ENCODE data around the gene RBM26. TPM values are rescaled to one million over a fixed set of nuclear protein-coding genes. Genes with fewer than 3 reads are reported as not detected.

RBM26 gene
- total RNA-seq, 4 donors from 2014 or later: 16.0 to 42.3 (median 25.4) TPM

- intact Hi-C loops (cut with DNase I): no loop called here
- Histone ChIP-seq H3K4me1 (peaks cover 7 to 34% (median 12%) of the 10 kb centered on the region in 3 donors), H3K9me3 (peaks cover 0 to 10% (median 5%) of the 10 kb centered on the region in 3 donors), H3K27me3 (no peaks in the 10 kb centered on the region), H3K36me3 (peaks cover 0 to 46% (median 4%) of the 10 kb centered on the region in 3 donors), H3K27ac (no peak overlapping the region), H3K4me3 (peak overlapping the region in 1 of 4 donors; percentile 38)
- TF ChIP-seq CTCF (IDR thresholded peaks at IDR 0.05) (no peak), POLR2A (IDR thresholded peaks at IDR 0.05) (no peak)
- DNase-seq: no peak
- WGBS, 2 donors: 76 to 78% methylated on average over 6 of the region's 6 CpGs
Measured at GRCh38 chr13:79392882-79393563, 13.0 kb downstream of the RBM26 start.

GRCh38 chr13:79389026-79389425 is 17.0 kb downstream of the RBM26 start:
- WGBS, 2 donors: 84 to 86% methylated on average over 1 of the region's 1 CpG
- peaks cover 0 to 18% (median 0%) of the 10 kb centered on the region in 3 donors for H3K36me3 ChIP-seq
- intact Hi-C loops (cut with DNase I): no loop called here
- H3K4me1 ChIP-seq: peaks cover 7 to 49% (median 12%) of the 10 kb centered on the region in 3 donors
- TF ChIP-seq POLR2A (IDR thresholded peaks at IDR 0.05): no peak
- no peak for TF ChIP-seq CTCF (IDR thresholded peaks at IDR 0.05)
- H3K27ac ChIP-seq: no peak overlapping the region
- H3K27me3 ChIP-seq: no peaks in the 10 kb centered on the region
- DNase-seq: no peak
- H3K4me3 ChIP-seq: no peak overlapping the region
- no peaks in the 10 kb centered on the region for H3K9me3 ChIP-seq

GRCh38 chr13:79387853-79388252 is 18.2 kb downstream of the RBM26 start:
- Histone ChIP-seq H3K36me3 (peaks cover 0 to 14% (median 0%) of the 10 kb centered on the region in 3 donors), H3K4me1 (peaks cover 0 to 44% (median 3%) of the 10 kb centered on the region in 3 donors), H3K4me3 (no peak overlapping the region), H3K27ac (no peak overlapping the region), H3K27me3 (no peaks in the 10 kb centered on the region), H3K9me3 (no peaks in the 10 kb centered on the region)
- WGBS, 2 donors: 69 to 93% methylated on average over 4 of the region's 4 CpGs
- TF ChIP-seq CTCF (IDR thresholded peaks at IDR 0.05) (no peak), POLR2A (IDR thresholded peaks at IDR 0.05) (no peak)
- DNase-seq: no peak
- intact Hi-C loops (cut with DNase I): no loop called here

GRCh38 chr13:79386125-79386826 is 19.8 kb downstream of the RBM26 start:
- no peaks in the 10 kb centered on the region for H3K27me3 ChIP-seq
- no peaks in the 10 kb centered on the region for H3K9me3 ChIP-seq
- no peak overlapping the region for H3K27ac ChIP-seq
- H3K36me3 ChIP-seq: peaks cover 0 to 12% (median 0%) of the 10 kb centered on the region in 3 donors
- 72 to 76% methylated on average over 1 of the region's 1 CpG for WGBS, 2 donors
- intact Hi-C loops (cut with DNase I): no loop called here
- peaks cover 0 to 48% (median 10%) of the 10 kb centered on the region in 3 donors for H3K4me1 ChIP-seq
- TF ChIP-seq POLR2A (IDR thresholded peaks at IDR 0.05) (no peak), CTCF (IDR thresholded peaks at IDR 0.05) (no peak)
- H3K4me3 ChIP-seq: no peak overlapping the region
- no peak for DNase-seq

- TF ChIP-seq CTCF (IDR thresholded peaks at IDR 0.05): no peak
- no peak for TF ChIP-seq POLR2A (IDR thresholded peaks at IDR 0.05)
- peaks cover 0 to 8% (median 0%) of the 10 kb centered on the region in 3 donors for H3K36me3 ChIP-seq
- WGBS, 2 donors: 13 to 25% methylated on average over 1 of the region's 1 CpG
- no peaks in the 10 kb centered on the region for H3K27me3 ChIP-seq
- no peaks in the 10 kb centered on the region for H3K9me3 ChIP-seq
- peaks cover 0 to 48% (median 10%) of the 10 kb centered on the region in 3 donors for H3K4me1 ChIP-seq
- intact Hi-C loops (cut with DNase I): no loop called here
- H3K27ac ChIP-seq: no peak overlapping the region
- H3K4me3 ChIP-seq: no peak overlapping the region
- DNase-seq: no peak
Measured at GRCh38 chr13:79385694-79386093, 20.4 kb downstream of the RBM26 start.

All from esophagus squamous epithelium (tissue), 5 donors.